Cardiac muscle cell (in vitro differentiated cells and primary cell): ENCODE data around the gene MCEMP1. TPM values are rescaled to one million over a fixed set of nuclear protein-coding genes. Genes with fewer than 3 reads are reported as not detected.

Experiments used
- DNase-seq, 2 donors: peaks; one replicate each; pipeline versions ENCODE4 v3.0.0 to v3.0.0-alpha.2; 2010 to 2017; ENCODE audit warnings: low read depth in 1 of 2, low spot score in 1 of 2
- H3K27ac ChIP-seq: fragments of 200-600 bp; sonication (generic); 2 replicates; pipeline ENCODE4 v1.5.1; 2016
- H3K27me3 ChIP-seq: fragments of 200-600 bp; sonication (generic); 2 replicates; pipeline ENCODE4 v1.6.0; 2016; ENCODE audit warnings: control low read depth
- H3K36me3 ChIP-seq: fragments of 200-600 bp; sonication (generic); 2 replicates; pipeline ENCODE4 v1.5.1; 2016; ENCODE audit warnings: control low read depth
- H3K4me1 ChIP-seq: fragments of 200-600 bp; sonication (generic); 2 replicates; pipeline ENCODE4 v1.8.1; 2017; ENCODE audit warnings: low read depth, mild to moderate bottlenecking, mixed run types
- H3K4me3 ChIP-seq: fragments of 200-600 bp; sonication (generic); 2 replicates; pipeline ENCODE4 v1.5.1; 2016; ENCODE audit warnings: mild to moderate bottlenecking
- H3K9me3 ChIP-seq: fragments of 200-600 bp; sonication (generic); 2 replicates; pipeline ENCODE4 v1.5.1; 2017; ENCODE audit warnings: low read depth, mild to moderate bottlenecking, control low read depth
- polyA plus RNA-seq: library from polyadenylated mRNA; unstranded; fragments of >200 nt; fragmentation: Nextera tagmentation; extraction: Ambion mirVana; gene quantifications from 2 replicates; pipeline ENCODE4 v1.2.1, GENCODE V29; 2016
- total RNA-seq: library from RNA; depleted of rRNA; stranded (reverse); fragments of >200 nt; gene quantifications from 2 replicates; pipeline ENCODE4 v1.2.3, GENCODE V29; 2016
- TF ChIP-seq, protein P1 (sequence below): IDR thresholded peaks from 2 replicates; pipeline ENCODE4 v1.5.1; 2012; ENCODE audit warnings: low read depth, mild to moderate bottlenecking, low read length

The MCEMP1 gene
- total and polyA plus RNA-seq, 2 experiments from 2014 or later = not detected

DNA sequence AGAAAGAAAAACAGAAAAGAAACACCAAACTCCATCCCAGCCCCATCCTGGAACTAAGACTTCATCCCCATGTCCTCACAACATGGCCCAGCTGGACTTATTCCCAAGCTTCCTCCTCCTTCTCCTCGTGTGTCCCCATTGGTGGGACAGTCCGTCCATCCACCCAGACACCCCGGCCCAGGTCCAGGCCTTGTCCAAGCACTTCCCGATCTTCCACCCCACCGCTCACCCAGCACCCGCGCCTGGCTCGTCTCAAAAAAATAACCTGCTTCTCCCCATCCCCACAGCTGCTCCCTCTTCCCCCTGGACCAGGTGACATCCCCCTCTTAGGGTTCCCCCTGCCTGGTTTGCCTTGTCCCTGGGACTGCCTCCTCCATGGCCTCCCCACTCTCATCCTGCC, 26.4 kb downstream of the MCEMP1 start:
- TF ChIP-seq, protein P1, sequence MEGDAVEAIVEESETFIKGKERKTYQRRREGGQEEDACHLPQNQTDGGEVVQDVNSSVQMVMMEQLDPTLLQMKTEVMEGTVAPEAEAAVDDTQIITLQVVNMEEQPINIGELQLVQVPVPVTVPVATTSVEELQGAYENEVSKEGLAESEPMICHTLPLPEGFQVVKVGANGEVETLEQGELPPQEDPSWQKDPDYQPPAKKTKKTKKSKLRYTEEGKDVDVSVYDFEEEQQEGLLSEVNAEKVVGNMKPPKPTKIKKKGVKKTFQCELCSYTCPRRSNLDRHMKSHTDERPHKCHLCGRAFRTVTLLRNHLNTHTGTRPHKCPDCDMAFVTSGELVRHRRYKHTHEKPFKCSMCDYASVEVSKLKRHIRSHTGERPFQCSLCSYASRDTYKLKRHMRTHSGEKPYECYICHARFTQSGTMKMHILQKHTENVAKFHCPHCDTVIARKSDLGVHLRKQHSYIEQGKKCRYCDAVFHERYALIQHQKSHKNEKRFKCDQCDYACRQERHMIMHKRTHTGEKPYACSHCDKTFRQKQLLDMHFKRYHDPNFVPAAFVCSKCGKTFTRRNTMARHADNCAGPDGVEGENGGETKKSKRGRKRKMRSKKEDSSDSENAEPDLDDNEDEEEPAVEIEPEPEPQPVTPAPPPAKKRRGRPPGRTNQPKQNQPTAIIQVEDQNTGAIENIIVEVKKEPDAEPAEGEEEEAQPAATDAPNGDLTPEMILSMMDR = no peak
- no peak for DNase-seq
- H3K36me3 ChIP-seq = no peaks in the 10 kb centered on the region
- no peaks in the 10 kb centered on the region for H3K9me3 ChIP-seq
- no peak overlapping the region for H3K4me3 ChIP-seq
- no peak overlapping the region for H3K27ac ChIP-seq
- H3K4me1 ChIP-seq = no peaks in the 10 kb centered on the region
- peaks cover 6% of the 10 kb centered on the region for H3K27me3 ChIP-seq

DNA sequence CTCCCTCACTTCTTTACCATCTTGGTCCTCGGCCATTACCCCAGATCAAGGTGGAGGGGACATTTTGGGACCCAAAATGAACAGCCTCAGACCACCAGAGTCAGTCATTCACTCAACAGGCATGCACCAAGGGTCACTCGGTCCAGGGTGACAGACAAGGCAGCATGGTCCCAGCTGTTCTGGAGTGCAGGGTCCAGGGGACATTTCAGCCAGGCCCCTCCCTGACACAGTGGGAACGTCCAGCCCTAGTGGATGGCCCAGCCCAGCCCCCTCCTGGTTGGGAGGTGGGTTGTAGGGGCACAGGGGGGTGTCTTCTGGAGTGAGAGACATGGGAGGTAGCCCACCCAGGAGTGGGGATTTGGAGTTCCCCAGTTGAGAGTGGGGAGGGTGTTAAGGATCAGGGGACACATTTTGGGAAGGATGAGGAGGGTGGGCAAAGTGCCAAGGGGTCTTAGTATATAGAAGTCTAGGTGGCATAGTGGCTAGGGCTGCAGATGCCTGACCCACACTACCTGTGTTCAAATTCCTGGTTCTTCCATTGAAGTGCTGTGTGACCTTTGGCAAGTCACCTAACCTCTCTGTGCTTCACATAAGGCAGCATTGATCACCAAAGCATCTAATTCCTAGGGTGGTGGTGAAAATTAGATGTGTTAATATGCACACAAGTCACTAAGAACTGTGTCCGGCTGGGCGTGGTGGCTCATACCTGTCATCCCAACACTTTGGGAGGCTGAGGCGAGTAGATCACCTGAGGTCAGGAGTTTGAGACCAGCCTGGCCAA, 27.6 kb downstream of the MCEMP1 start:
- H3K27me3 ChIP-seq = no peaks in the 10 kb centered on the region
- no peaks in the 10 kb centered on the region for H3K36me3 ChIP-seq
- H3K4me3 ChIP-seq = no peak overlapping the region
- TF ChIP-seq, protein P1 = no peak
- no peak overlapping the region for H3K27ac ChIP-seq
- no peaks in the 10 kb centered on the region for H3K4me1 ChIP-seq
- H3K9me3 ChIP-seq = no peaks in the 10 kb centered on the region
- DNase-seq = no peak

DNA sequence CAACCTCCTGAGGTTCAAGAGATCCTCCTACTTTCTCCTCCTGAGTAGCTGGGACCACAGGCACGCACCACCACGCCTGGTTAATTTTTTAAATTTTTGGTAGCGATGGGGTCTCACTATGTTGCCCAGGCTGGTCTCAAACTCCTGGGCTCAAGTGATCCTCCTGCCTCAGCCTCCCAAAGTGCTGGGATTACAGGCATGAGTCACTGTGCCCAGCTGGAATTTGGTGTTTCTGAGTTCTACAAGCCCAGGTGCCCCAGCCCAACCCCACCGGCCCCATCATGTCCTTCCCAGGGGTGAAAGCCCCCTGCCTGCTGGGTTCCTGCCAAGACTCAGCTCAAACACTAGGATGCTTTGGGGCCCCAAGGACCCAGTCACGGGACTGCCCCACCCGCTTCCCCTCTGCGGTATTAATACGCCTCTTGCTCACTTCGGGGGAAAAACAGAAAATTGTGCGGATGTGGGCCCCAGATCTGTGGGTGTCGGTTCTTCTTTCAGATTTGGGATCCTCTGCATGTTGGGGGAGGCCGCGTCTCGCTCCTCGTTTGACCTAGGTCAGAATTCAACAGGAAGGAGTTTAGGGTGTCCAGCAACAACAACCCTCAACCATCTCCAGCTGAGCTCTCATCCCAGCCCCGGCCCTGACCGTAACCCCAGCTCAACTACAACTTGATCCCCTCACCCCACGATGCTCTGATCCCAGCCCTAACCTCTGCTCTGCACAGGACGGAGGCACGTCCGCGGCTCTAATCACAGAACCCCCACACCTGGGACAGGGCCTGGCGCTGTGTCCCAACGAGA, 28.7 kb downstream of the MCEMP1 start:
- Histone ChIP-seq H3K27me3 (no peaks in the 10 kb centered on the region), H3K27ac (no peak overlapping the region), H3K4me1 (no peaks in the 10 kb centered on the region), H3K36me3 (no peaks in the 10 kb centered on the region), H3K4me3 (no peak overlapping the region), H3K9me3 (no peaks in the 10 kb centered on the region)
- TF ChIP-seq, protein P1 = no peak
- DNase-seq = no peak

DNA sequence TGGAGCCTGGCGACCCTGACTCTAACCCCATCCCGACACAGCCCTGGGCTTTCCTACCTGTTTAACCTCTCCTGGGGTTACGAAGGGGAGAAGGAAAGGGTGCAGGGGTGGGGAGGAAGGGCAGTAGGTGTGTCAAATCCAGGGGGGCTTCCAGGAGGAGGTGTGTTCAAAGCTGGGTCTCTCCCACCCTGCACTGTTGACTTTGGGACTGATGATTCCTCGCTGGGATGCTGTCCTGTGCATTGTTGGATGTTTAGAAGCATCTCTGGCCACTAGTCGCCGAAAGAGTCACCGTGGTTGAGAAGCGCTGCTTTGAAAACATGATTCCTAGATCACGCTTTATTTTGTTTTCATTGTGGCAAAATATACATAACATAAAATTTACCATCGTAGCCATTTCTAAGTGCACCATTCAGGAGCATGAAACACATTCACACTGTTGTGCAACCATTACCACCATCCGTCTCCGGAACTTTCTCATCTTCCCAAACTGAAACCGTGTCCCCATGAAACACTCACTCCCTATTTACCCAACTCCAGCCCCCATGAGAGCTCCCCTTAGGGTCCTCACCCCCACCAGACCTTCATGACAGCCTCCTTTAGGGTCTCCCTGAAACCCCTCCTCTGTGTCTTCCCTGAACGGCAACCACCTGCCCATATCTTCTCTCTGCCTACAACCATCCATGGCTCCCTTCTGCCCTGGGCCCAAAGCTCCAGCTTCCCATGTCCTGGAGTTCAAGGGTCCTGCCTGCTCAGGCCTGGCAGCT, 29.5 kb downstream of the MCEMP1 start:
- H3K4me1 ChIP-seq = no peaks in the 10 kb centered on the region
- H3K27ac ChIP-seq = no peak overlapping the region
- no peak overlapping the region for H3K4me3 ChIP-seq
- TF ChIP-seq, protein P1 = no peak
- H3K36me3 ChIP-seq = no peaks in the 10 kb centered on the region
- DNase-seq = no peak
- no peaks in the 10 kb centered on the region for H3K9me3 ChIP-seq
- H3K27me3 ChIP-seq = no peaks in the 10 kb centered on the region

DNA sequence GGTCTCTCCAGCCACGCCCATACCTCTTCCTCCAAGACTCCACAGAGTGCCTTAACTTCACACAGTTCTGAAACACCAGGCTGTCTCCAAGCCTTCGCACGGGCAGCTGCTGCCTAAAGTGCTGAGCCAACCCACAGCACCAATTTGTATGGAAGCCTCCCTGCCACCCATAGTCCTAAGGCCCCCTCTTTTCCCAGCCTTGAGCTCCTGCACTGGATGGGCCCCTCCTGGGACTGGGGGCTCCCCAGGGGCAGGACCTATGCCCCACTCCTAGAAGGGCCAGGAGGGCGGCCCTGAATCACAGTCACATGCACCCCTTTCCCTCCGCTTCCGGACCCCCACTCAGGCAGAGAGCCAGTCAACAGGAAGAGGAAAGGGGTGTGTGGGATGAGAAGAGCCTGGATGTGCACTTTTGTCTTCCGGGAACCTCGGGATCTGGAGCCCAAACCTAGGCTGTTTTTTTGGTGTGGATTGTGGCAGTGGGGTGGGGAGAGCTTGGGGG, 30.1 kb downstream of the MCEMP1 start:
- no peak overlapping the region for H3K4me3 ChIP-seq
- H3K27me3 ChIP-seq = no peaks in the 10 kb centered on the region
- no peaks in the 10 kb centered on the region for H3K9me3 ChIP-seq
- H3K36me3 ChIP-seq = no peaks in the 10 kb centered on the region
- DNase-seq = no peak
- TF ChIP-seq, protein P1 = no peak
- H3K4me1 ChIP-seq = no peaks in the 10 kb centered on the region
- H3K27ac ChIP-seq = no peak overlapping the region
